H1 (cell line): ENCODE measurements around the gene BTD. TPM values are rescaled to one million over a fixed set of nuclear protein-coding genes. Genes with fewer than 3 reads are reported as not detected.

Source experiments
- CBX5 ChIP-seq: fragments of 300-800, 300-1000 bp; sonication (generic); IDR thresholded peaks from 2 replicates; pipeline ENCODE4 v1.7.1; 2016; ENCODE audit warnings: antibody characterized with exemption, low read length, low read depth
- CEBPB ChIP-seq: IDR thresholded peaks from 2 replicates; pipeline ENCODE4 v1.6.1; 2012; ENCODE audit warnings: low read depth, low read length
- CHD7 ChIP-seq: fragments of 300-600 bp; sonication (generic); IDR thresholded peaks from 2 replicates; pipeline ENCODE4 v1.7.1; 2012; ENCODE audit warnings: low read length, moderate library complexity, mild to moderate bottlenecking, inconsistent platforms; ENCODE audit not compliant: insufficient replicate concordance
- CREB1 ChIP-seq: IDR thresholded peaks from 2 replicates; pipeline ENCODE4 v1.6.1; 2012; ENCODE audit warnings: inconsistent platforms
- EGR1 ChIP-seq: IDR thresholded peaks from 2 replicates; pipeline ENCODE4 v1.6.1; 2011; ENCODE audit warnings: low read depth, low read length, borderline replicate concordance
- EP300 ChIP-seq, 2 experiments: IDR thresholded peaks; 1 replicate in 1 of 2; 2 replicates in 1 of 2; pipeline ENCODE4 v1.6.1; 2011 to 2012; ENCODE audit warnings: low read depth in 2 of 2, low read length in 2 of 2, mild to moderate bottlenecking in 2 of 2, borderline replicate concordance in 1 of 2, inconsistent platforms in 1 of 2, moderate library complexity in 1 of 2
- GABPA ChIP-seq: IDR thresholded peaks from 2 replicates; pipeline ENCODE4 v1.6.1; 2011; ENCODE audit warnings: mild to moderate bottlenecking, low read length, moderate library complexity, borderline replicate concordance; ENCODE audit not compliant: insufficient read depth
- HDAC2 ChIP-seq, 2 experiments: fragments of 300-600 bp in 1 of 2; sonication (generic) in 1 of 2; IDR thresholded peaks; 2 replicates each; pipeline ENCODE4 v1.6.1; 2011 to 2012; ENCODE audit warnings: low read depth in 2 of 2, low read length in 2 of 2, mild to moderate bottlenecking in 2 of 2, moderate library complexity in 2 of 2, borderline replicate concordance in 1 of 2, inconsistent platforms in 1 of 2
- POLR2A ChIP-seq, 2 experiments: IDR thresholded peaks; 1 replicate in 1 of 2; 2 replicates in 1 of 2; pipeline ENCODE4 v1.6.1; 2011; ENCODE audit warnings: low read depth in 2 of 2, low read length in 2 of 2, mild to moderate bottlenecking in 2 of 2; ENCODE audit errors: control extremely low read depth in 1 of 2
- POU5F1 ChIP-seq: IDR thresholded peaks from 2 replicates; pipeline ENCODE4 v1.6.1; 2011; ENCODE audit warnings: low read depth, mild to moderate bottlenecking, low read length, moderate library complexity
- polyA plus RNA-seq, 7 experiments: library from polyadenylated mRNA; depleted of rRNA in 3 of 7; stranded (reverse) in 5 of 7; unstranded in 2 of 7; fragments of >200 nt in 5 of 7; fragments of 200-250 nt in 2 of 7; gene quantifications; 1 replicate in 5 of 7; 2 replicates in 1 of 7; 4 replicates in 1 of 7; pipeline versions ENCODE4 v1.2.1 to v1.2.3, GENCODE V29; 2011 to 2013; ENCODE audit warnings: missing spikeins in 2 of 7, mixed read lengths in 2 of 7
- total RNA-seq: library from RNA; stranded (reverse); fragmentation: NEBNext Ultra II Directional; extraction: Animal tissue kit (Norgen Biotek cat#: 25700); gene quantifications from 2 replicates; pipeline ENCODE4 v1.2.1, GENCODE V29; 2021

Gene BTD
- total and polyA plus RNA-seq, 2 of the 8 experiments (the other 6 are each of a cell fraction or from before 2014, with no cell fraction given) = 21.8 to 36.7 TPM

- no peak; a peak in 1 of 4 replicates for TF ChIP-seq HDAC2 (IDR thresholded peaks at IDR 0.05; ENCODE audit: borderline replicate concordance in 1 of 2, low read depth in 2 of 2, low read length in 2 of 2)
- no peak for TF ChIP-seq POU5F1
- peak; percentile 88 to 97 for TF ChIP-seq POLR2A (IDR thresholded peaks at IDR 0.05; ENCODE audit: control extremely low read depth in 1 of 2, low read depth in 2 of 2, low read length in 2 of 2)
- TF ChIP-seq GABPA = peak; percentile 68; the same call in 1 of the 2 replicates
- no peak for TF ChIP-seq CHD7
- no peak for TF ChIP-seq EGR1
- no peak for TF ChIP-seq CBX5
- TF ChIP-seq CREB1 = peak; percentile 63
- TF ChIP-seq CEBPB = no peak
- no peak for TF ChIP-seq EP300 (IDR thresholded peaks at IDR 0.05; ENCODE audit: borderline replicate concordance in 1 of 2, low read depth in 2 of 2, low read length in 2 of 2)
Observed at GRCh38 chr3:15601399-15602145, at the start of gene BTD, which contains the start of gene HACL1 (continued).
